Right cardiac atrium (tissue), 5 donors: ENCODE data around the gene FBXO8. TPM values are rescaled to one million over a fixed set of nuclear protein-coding genes. Genes with fewer than 3 reads are reported as not detected.
A peak's percentile ranks its signal among the peaks of the same experiment; 100 is the strongest.

Source experiments
- ATAC-seq, 2 donors: fragments of 200-7000 bp; cut with Tn5 transposase; one replicate each; pipeline versions ENCODE4 v1.8.0 to v1.9.1; 2020; ENCODE audit warnings: moderate library complexity in 2 of 2, mild to moderate bottlenecking in 1 of 2
- DNase-seq, 3 donors: peaks; one replicate each; pipeline ENCODE4 v3.0.0-alpha.2; 2020
- H3K27ac ChIP-seq: one replicate; pipeline ENCODE4 v1.5.1; 2013; ENCODE audit warnings: mild to moderate bottlenecking, low read length, control low read depth, moderate library complexity
- H3K27me3 ChIP-seq: one replicate; pipeline ENCODE4 v1.6.1; 2013; ENCODE audit not compliant: control insufficient read depth, insufficient read depth
- H3K4me1 ChIP-seq: one replicate; pipeline ENCODE4 v1.6.1; 2013; ENCODE audit warnings: low read length; ENCODE audit not compliant: control insufficient read depth, insufficient read depth
- H3K4me3 ChIP-seq: one replicate; pipeline ENCODE4 v1.5.1; 2013; ENCODE audit warnings: low read length, control low read depth
- H3K9me3 ChIP-seq: one replicate; pipeline ENCODE4 v1.6.1; 2013; ENCODE audit warnings: low read length; ENCODE audit not compliant: control insufficient read depth
- WGBS: extraction: QIAGEN DNeasy Blood & Tissue Kit; methylation state at CpG from one replicate; pipeline ENCODE4 v1.1.7; 2013; 5-methylcytosine and 5-hydroxymethylcytosine counted together
- intact Hi-C, 4 donors: fragments of 100-400 bp; cut with DNase I; formaldehyde crosslinking; loops; one replicate each; pipeline versions ENCODE4 v1.11.0 to v1.14.0; 2022 to 2023
- polyA plus RNA-seq: library from polyadenylated mRNA; stranded (reverse); fragments of 200-250 nt; gene quantifications from one replicate; pipeline ENCODE4 v1.2.3, GENCODE V29; 2013
- total RNA-seq, 4 donors: library from RNA; stranded (reverse); fragmentation: NEBNext Ultra II Directional; extraction: Animal tissue kit (Norgen Biotek cat#: 25700); gene quantifications; one replicate each; pipeline ENCODE4 v1.2.1, GENCODE V29; 2021
- donor health status: healthy with polysubstance abuse.
- donor health status: DM: no; HTN: yes; CAD: no.
- donor health status: DM: no; HTN: no; CAD: no.
- donor health status: DM: no; HTN: yes; CAD: no; lungs with severe emphysema.
- donor health status: DM: yes; HTN: yes; CAD: no.

FBXO8 gene
- total and polyA plus RNA-seq, 5 donors: 22.5 to 32.0 (median 29.7) TPM

DNA sequence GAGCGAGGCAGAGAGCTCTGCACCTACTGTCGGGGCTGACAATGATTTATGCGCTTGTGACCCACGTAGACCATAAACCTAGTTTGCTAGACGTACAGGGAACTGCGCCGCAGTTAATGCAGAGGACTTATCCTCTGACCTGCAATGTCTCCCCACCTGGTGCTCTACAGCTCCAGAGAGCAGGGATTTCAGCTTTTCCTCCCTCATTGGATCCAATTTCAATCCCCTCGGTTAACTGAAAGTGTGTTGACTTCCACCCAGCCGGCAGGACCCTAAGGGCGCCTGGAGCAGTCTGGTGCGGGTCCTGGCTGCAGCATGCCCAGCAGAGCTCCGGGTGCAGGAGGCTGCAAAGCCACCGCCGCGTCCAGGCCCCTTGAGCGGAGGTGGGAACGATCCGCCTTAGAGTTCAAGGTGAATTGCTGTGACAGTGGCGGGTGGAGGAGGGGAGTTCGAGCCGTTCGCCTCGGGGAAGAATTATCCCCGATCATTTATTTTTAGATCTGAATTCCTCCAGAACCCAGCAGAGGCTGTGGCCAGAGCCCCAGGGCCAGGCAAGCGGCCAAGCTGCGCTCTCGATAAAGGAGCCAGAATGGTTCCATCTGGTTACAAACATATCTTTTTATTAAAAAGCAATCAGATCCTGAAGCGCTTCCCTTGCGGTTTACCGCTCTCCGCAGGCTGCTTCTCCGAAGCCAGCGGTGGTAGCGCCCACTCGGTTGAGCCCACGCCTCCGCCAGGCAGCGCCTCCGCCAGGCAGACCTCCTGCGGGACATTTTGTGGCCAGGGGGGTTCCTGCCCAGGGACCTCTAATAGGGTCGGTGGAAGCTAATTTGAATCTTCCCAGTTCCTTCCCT is 66.0 kb downstream of the FBXO8 start:
- WGBS: 5% methylated on average over 41 of the region's 41 CpGs
- H3K4me1 ChIP-seq: peaks cover 7% of the 10 kb centered on the region
- peak; percentile 75 to 76 for ATAC-seq
- DNase-seq: peak; percentile 47 to 85 (median 81)
- peak overlapping the region; percentile 48 for H3K4me3 ChIP-seq
- no peaks in the 10 kb centered on the region for H3K27me3 ChIP-seq
- intact Hi-C loops: loop anchor here in 1 of 4 donors (2.0 kb wide), 1 partner anchor 33 kb away; no protein-coding TSS in a partner anchor
- peak overlapping the region; percentile 26 for H3K27ac ChIP-seq
- H3K9me3 ChIP-seq: no peaks in the 10 kb centered on the region

DNA sequence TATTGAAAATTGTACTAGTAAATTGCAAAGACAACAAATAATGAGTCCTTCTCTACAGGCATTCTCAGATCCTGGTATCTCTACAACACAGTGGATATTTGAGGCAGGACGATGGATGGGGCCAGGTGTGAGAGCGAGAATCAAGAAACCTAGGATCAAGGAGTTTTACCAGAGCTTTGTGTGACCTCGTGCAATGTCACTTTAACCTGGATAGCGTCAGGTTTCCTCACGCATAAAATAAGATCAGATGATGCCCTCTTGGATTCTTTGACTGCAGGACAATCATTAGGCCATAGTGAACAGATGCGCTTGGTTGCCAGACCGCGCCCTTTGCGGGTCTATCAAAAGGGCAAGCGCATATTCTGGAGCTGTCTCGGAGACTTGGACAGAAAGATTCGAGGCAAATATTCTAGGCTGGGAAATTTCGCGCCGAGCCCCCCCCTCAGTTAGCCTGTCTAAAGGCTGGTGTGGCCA is 66.6 kb downstream of the FBXO8 start:
- intact Hi-C loops: no loop called here
- DNase-seq (no peak), ATAC-seq (no peak)
- Histone ChIP-seq H3K27me3 (no peaks in the 10 kb centered on the region), H3K4me1 (peaks cover 7% of the 10 kb centered on the region), H3K9me3 (no peaks in the 10 kb centered on the region), H3K4me3 (peak overlapping the region; percentile 48), H3K27ac (peak overlapping the region; percentile 61)
- WGBS: 35% methylated on average over 15 of the region's 15 CpGs

DNA sequence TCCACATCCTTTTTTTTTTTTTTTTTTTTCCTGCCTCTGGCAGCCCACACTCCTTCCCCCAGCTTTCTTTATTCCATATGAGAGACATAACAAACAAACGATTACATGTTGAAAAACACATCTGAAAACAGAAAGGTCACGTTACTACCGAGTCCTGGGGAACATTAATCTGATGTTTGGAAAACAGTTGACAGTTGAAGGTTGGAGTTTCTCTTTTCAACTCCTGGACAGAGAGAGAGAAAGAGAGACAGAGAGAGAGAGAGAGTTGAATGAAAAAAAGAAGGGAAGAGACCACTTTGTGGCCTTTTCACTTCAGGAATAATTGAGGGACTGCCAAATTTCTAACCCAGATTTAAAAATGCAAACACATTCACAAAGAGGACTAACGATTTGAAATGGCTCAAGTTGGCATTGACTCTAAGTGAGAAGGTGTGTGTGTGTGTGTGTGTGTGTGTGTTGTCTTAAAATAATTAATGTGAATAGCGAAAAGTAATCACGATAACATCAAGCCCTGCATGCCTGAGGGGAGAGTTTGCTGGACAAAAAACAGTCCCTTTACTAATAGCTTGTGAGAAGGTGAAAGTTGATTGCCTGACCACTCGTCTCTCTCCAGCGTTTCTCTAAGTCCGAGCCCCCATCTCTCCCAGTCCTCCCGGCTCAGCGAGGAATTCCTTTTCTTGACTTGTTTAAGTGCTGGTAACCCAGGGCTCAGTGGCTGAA is 67.3 kb downstream of the FBXO8 start:
- no peaks in the 10 kb centered on the region for H3K27me3 ChIP-seq
- no peaks in the 10 kb centered on the region for H3K9me3 ChIP-seq
- DNase-seq: no peak
- peaks cover 7% of the 10 kb centered on the region for H3K4me1 ChIP-seq
- WGBS: 18% methylated on average over 11 of the region's 11 CpGs
- intact Hi-C loops: no loop called here
- H3K27ac ChIP-seq: peak overlapping the region; percentile 61
- no peak for ATAC-seq
- peak overlapping the region; percentile 8 for H3K4me3 ChIP-seq

DNA sequence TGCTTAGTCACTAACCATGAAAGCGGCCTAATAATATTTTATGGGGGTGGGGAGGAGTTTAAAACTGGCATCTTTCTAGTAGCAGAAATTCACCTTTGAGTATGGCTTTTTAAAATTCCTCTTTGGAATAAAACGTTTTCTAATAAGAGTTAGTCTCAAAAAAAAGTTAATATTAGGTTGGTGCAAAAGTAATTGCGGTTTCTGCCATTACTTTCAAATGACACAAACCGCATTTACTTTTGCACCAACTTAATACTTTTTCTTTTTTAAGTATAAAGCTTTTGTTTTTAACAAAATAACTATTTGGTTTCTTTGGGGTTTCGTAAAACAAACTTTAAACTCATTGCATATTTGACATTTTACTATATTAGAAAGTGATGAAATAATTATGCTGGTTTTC is 68.4 kb downstream of the FBXO8 start:
- no peak for ATAC-seq
- Histone ChIP-seq H3K4me1 (peaks cover 7% of the 10 kb centered on the region), H3K27me3 (no peaks in the 10 kb centered on the region), H3K9me3 (no peaks in the 10 kb centered on the region), H3K27ac (no peak overlapping the region), H3K4me3 (peak overlapping the region; percentile 48)
- intact Hi-C loops: no loop called here
- WGBS: 48% methylated on average over 5 of the region's 5 CpGs
- DNase-seq: no peak

DNA sequence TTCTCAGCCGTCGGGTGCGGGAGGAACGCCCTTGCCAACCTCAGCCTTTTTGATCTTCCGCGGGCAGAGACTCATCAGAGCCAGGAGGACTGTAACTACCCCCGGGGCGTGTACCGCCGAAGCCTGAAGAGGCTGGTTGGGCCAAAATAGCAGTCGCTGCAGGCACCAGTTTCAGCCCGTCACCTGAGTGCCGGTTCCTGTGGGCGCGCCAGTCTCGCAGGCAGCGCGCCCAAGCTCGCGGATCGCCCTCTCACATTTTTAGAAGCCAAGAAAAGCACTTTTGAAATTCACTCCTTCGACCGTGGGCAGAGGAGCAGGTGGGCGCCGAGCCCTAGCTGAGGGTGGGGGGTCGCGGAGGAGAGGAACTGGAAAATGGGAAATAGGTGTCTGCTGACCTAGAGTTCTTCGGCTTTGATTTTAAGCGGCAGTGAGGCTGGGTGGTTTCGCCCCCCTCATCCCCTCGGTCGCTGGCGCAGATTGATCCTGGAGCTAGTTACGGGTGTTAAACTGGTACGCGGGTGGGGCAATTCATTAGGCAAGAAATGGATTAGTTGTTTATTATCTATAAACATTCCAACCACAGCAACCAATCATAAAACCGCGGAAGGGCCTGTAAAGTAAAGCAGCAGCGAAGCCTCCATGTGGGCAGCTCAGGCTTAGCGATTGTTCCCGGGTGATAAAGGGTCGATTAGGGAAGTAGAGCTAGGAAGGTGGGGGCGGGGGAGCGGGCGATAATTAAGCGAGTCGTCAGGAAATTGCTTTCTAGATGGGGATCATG is 69.2 kb downstream of the FBXO8 start:
- intact Hi-C loops: no loop called here
- WGBS: 8% methylated on average over 47 of the region's 47 CpGs
- Histone ChIP-seq H3K4me1 (peaks cover 7% of the 10 kb centered on the region), H3K27ac (peak overlapping the region; percentile 61), H3K4me3 (peak overlapping the region; percentile 48), H3K9me3 (no peaks in the 10 kb centered on the region), H3K27me3 (no peaks in the 10 kb centered on the region)
- ATAC-seq (peak; percentile 70), DNase-seq (peak; percentile 30 to 69 (median 68))

DNA sequence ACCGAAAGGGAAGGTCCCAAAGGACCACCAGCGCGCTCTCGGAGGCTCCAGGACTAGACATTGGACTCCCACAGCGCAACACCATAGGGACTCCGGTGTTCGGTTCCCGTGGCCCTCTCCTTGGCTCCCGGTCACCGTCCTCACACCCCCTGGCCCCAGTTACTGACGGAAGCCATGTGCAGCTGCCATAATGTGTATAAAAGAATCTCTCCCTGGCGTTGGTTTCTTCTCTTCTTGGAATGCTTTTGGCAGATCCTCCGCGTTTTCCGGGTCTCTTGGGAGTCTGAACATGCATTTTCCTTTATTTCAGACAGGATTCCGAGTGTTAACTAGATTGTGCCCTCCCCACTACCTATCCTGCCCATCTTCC is 69.8 kb downstream of the FBXO8 start:
- Histone ChIP-seq H3K27ac (no peak overlapping the region), H3K9me3 (no peaks in the 10 kb centered on the region), H3K4me3 (peak overlapping the region; percentile 48), H3K4me1 (peaks cover 7% of the 10 kb centered on the region), H3K27me3 (no peaks in the 10 kb centered on the region)
- peak in 1 of 2 donors; percentile 5 for ATAC-seq
- WGBS: 10% methylated on average over 16 of the region's 16 CpGs
- no peak for DNase-seq
- intact Hi-C loops: no loop called here

DNA sequence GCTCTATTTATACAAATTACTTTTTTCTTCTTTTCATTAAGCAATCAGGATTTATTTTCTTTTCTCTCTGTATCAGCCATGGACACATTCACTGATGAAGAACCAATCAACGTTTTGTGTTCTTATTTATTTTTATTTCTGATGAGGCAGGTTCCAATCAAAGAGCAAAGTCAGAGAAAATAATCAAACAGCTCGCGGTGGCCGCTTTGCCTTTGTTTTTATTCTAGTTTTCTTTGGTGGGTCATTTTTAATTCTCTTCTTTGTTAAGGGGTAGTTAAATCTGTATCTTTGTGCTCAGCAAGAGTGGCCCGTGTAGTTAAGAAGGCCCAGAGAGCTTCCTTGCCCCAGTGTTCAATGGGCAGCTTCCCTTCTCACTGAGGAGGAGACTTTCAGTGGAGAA is 71.4 kb downstream of the FBXO8 start:
- Histone ChIP-seq H3K4me3 (no peak overlapping the region), H3K9me3 (no peaks in the 10 kb centered on the region), H3K27me3 (no peaks in the 10 kb centered on the region), H3K27ac (no peak overlapping the region), H3K4me1 (peaks cover 4% of the 10 kb centered on the region)
- intact Hi-C loops: no loop called here
- WGBS: 37% methylated on average over 5 of the region's 5 CpGs
- DNase-seq: no peak
- ATAC-seq: no peak

DNA sequence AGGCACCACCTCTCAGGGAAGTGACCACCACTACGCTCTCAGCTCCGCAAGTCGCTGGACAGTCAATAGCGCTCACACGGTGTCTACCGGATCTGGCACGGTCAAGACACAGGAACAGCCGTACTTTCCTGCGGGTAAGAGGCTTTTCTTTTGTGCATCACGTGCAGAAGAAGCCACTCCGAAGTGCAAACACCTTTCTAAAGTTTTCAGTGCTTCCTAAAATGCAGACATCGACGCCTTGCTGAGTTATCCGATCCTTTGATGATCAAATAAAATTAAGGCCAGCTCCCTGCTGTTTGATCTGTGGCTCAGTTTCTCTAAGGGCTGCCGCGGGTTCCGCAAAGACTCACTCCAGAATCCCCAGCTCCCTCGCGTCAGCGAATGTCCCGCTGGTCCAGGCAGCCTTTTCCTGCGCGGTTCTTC is 71.8 kb downstream of the FBXO8 start:
- Histone ChIP-seq H3K27me3 (no peaks in the 10 kb centered on the region), H3K4me3 (no peak overlapping the region), H3K4me1 (peaks cover under 1% of the 10 kb centered on the region), H3K9me3 (no peaks in the 10 kb centered on the region), H3K27ac (no peak overlapping the region)
- 37% methylated on average over 23 of the region's 23 CpGs for WGBS
- no peak for DNase-seq
- intact Hi-C loops: no loop called here
- ATAC-seq: no peak

DNA sequence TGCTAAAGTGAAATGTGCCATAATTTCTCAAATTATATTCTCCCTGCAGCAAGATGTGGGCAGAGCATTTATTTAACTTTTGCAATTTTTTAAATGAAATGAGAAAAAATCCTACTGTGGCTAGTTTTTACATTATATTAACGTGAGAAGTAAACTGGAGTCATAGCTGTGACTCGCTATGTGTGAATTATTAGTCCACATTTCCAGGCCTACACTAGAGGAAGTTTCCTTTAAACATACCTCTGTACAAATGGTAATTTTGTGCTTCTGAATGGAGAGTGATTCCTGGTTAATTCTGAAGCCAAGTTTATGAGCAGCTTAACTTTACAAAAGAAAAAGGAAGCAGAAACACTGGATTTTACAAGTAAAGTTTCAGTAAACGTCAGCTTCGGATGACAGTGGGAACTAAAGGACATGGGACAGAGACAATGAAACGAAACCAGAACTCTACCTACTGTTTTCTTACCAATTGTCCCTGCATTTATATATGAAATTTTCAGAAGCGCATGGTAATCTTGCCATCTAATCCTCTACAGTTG is 72.4 kb downstream of the FBXO8 start:
- no peaks in the 10 kb centered on the region for H3K27me3 ChIP-seq
- no peak overlapping the region for H3K4me3 ChIP-seq
- no peaks in the 10 kb centered on the region for H3K9me3 ChIP-seq
- 82% methylated on average over 6 of the region's 6 CpGs for WGBS
- ATAC-seq (no peak), DNase-seq (no peak)
- H3K27ac ChIP-seq: no peak overlapping the region
- intact Hi-C loops: no loop called here
- no peaks in the 10 kb centered on the region for H3K4me1 ChIP-seq

DNA sequence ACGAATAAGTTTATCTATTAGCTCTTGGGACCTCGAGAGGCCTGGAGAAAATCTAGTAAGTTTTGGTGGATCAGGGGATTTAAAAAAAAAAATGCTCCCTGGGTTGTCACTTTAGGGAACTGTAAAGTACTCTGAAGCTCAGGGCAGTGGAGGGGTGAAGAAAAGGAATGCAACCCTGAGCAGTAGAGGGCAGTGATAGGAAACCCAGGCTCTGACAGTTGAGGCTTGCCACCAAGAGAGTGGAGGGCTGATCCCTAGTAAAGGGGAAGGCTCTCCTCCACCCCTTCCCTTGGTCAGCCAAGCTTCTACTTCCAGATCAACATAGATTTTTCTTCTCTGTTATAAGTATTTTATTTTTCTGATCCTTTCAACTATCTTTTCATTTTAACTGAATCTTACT is 73.1 kb downstream of the FBXO8 start:
- intact Hi-C loops: no loop called here
- no peaks in the 10 kb centered on the region for H3K4me1 ChIP-seq
- WGBS: 67% methylated on average over 2 of the region's 2 CpGs

More for the DNA sequence above, 73.1 kb downstream of the FBXO8 start:
- H3K4me3 ChIP-seq: no peak overlapping the region
- H3K27me3 ChIP-seq: no peaks in the 10 kb centered on the region
- H3K9me3 ChIP-seq: no peaks in the 10 kb centered on the region
- DNase-seq (no peak), ATAC-seq (no peak)
- H3K27ac ChIP-seq: no peak overlapping the region
